CD14-positive monocyte (primary cell): ENCODE data around the gene DCP1A. TPM values are rescaled to one million over a fixed set of nuclear protein-coding genes. Genes with fewer than 3 reads are reported as not detected.

Experiments
- DNase-seq, 3 donors: peaks; one replicate each; pipeline ENCODE4 v3.0.0-alpha.2; 2011 to 2022
- H2AFZ ChIP-seq: 2 replicates; pipeline ENCODE4 v1.6.0; 2012; ENCODE audit warnings: mild to moderate bottlenecking, low read depth, low read length, inconsistent platforms; ENCODE audit not compliant: insufficient read depth, poor library complexity, severe bottlenecking
- H3K27ac ChIP-seq, 2 donors: 1 replicate in 1 of 2; 2 replicates in 1 of 2; pipeline ENCODE4 v1.5.1; 2012 to 2013; ENCODE audit warnings: low read length in 2 of 2, control low read depth in 1 of 2, inconsistent platforms in 1 of 2, low read depth in 1 of 2, mild to moderate bottlenecking in 1 of 2
- H3K27me3 ChIP-seq, 2 donors: one replicate each; pipeline versions ENCODE4 v1.6.0 to v1.6.1; 2011 to 2013; ENCODE audit warnings: low read length in 2 of 2; ENCODE audit not compliant: control insufficient read depth in 2 of 2, insufficient read depth in 2 of 2
- H3K36me3 ChIP-seq, 2 donors: replicated peaks in 1 of 2; 1 replicate in 1 of 2; 2 replicates in 1 of 2; pipeline versions ENCODE4 v1.5.1 to v1.6.1; 2012 to 2013; ENCODE audit warnings: low read length in 2 of 2, control low read depth in 1 of 2, inconsistent platforms in 1 of 2, mild to moderate bottlenecking in 1 of 2; ENCODE audit not compliant: insufficient read depth in 2 of 2, control insufficient read depth in 1 of 2
- H3K4me1 ChIP-seq, 2 donors: 1 replicate in 1 of 2; 2 replicates in 1 of 2; pipeline versions ENCODE4 v1.5.1 to v1.6.1; 2012 to 2013; ENCODE audit warnings: low read length in 2 of 2, control low read depth in 1 of 2, inconsistent platforms in 1 of 2, mild to moderate bottlenecking in 1 of 2, moderate library complexity in 1 of 2; ENCODE audit not compliant: insufficient read depth in 2 of 2, control insufficient read depth in 1 of 2
- H3K4me2 ChIP-seq: replicated peaks from 2 replicates; pipeline ENCODE3; 2012; ENCODE audit warnings: low read length, moderate library complexity, mild to moderate bottlenecking; ENCODE audit not compliant: poor library complexity, severe bottlenecking; ENCODE audit errors: extremely low read depth
- H3K4me3 ChIP-seq, 3 experiments: fragments of 200-600 bp in 1 of 3; sonication (generic) in 1 of 3; replicated peaks in 1 of 3; 1 replicate in 2 of 3; 2 replicates in 1 of 3; pipeline ENCODE4 v1.5.1; 2011 to 2013; ENCODE audit warnings: low read length in 3 of 3, mild to moderate bottlenecking in 3 of 3, control low read depth in 2 of 3, low read depth in 2 of 3, inconsistent platforms in 1 of 3, moderate library complexity in 1 of 3
- H3K79me2 ChIP-seq: 2 replicates; pipeline ENCODE4 v1.6.0; 2012; ENCODE audit warnings: mild to moderate bottlenecking, control low read depth, inconsistent platforms, low read length, moderate library complexity; ENCODE audit not compliant: insufficient read depth
- H3K9ac ChIP-seq: 2 replicates; pipeline ENCODE4 v1.6.0; 2017; ENCODE audit warnings: low read length, mild to moderate bottlenecking; ENCODE audit not compliant: insufficient read depth, poor library complexity, severe bottlenecking
- H3K9me3 ChIP-seq, 2 donors: replicated peaks in 1 of 2; 1 replicate in 1 of 2; 2 replicates in 1 of 2; pipeline versions ENCODE4 v1.5.1 to v1.6.1; 2012 to 2013; ENCODE audit warnings: low read length in 2 of 2, control low read depth in 1 of 2; ENCODE audit not compliant: control insufficient read depth in 1 of 2, insufficient read depth in 1 of 2
- H4K20me1 ChIP-seq: 2 replicates; pipeline ENCODE4 v1.6.0; 2012; ENCODE audit warnings: mild to moderate bottlenecking, low read length, control low read depth, moderate library complexity; ENCODE audit not compliant: insufficient read depth
- H3K27ac Mint-ChIP-seq, 7 donors: one replicate each; pipeline ENCODE4 v1.8.0; 2020; ENCODE audit warnings: mild to moderate bottlenecking in 7 of 7, mixed read lengths in 7 of 7, moderate library complexity in 6 of 7, inconsistent platforms in 2 of 7
- H3K27me3 Mint-ChIP-seq, 3 donors: one replicate each; pipeline ENCODE4 v1.8.0; 2021 to 2022; ENCODE audit warnings: low read depth in 3 of 3, mild to moderate bottlenecking in 3 of 3, mixed read lengths in 3 of 3, moderate library complexity in 3 of 3, inconsistent platforms in 1 of 3
- H3K36me3 Mint-ChIP-seq, 2 donors: one replicate each; pipeline ENCODE4 v1.8.0; 2020; ENCODE audit warnings: mixed read lengths in 2 of 2, inconsistent platforms in 1 of 2, mild to moderate bottlenecking in 1 of 2
- H3K4me1 Mint-ChIP-seq: one replicate; pipeline ENCODE4 v1.8.0; 2020; ENCODE audit warnings: mild to moderate bottlenecking, mixed read lengths
- H3K4me3 Mint-ChIP-seq, 2 donors: one replicate each; pipeline ENCODE4 v1.8.0; 2020; ENCODE audit warnings: mild to moderate bottlenecking in 2 of 2, mixed read lengths in 2 of 2, moderate library complexity in 1 of 2
- H3K9me3 Mint-ChIP-seq, 7 donors: one replicate each; pipeline ENCODE4 v1.8.0; 2020 to 2022; ENCODE audit warnings: mixed read lengths in 7 of 7, mild to moderate bottlenecking in 6 of 7, moderate library complexity in 6 of 7, inconsistent platforms in 2 of 7
- WGBS: methylation state at CpG from one replicate; pipeline ENCODE4 v1.1.5; 2013; ENCODE audit warnings: missing lambda C conversion rate; ENCODE audit not compliant: insufficient coverage; 5-methylcytosine and 5-hydroxymethylcytosine counted together
- intact Hi-C, 2 donors: fragments of 100-400 bp; cut with micrococcal nuclease; formaldehyde crosslinking; loops; one replicate each; pipeline versions ENCODE4 v1.15.0 to v1.15.1; 2023
- polyA plus RNA-seq, 3 donors: library from polyadenylated mRNA; depleted of rRNA in 1 of 3; unstranded in 2 of 3; stranded (reverse) in 1 of 3; fragments of 300-500 nt in 2 of 3; fragments of >200 nt in 1 of 3; fragmentation: Illumina TruSeq in 2 of 3; gene quantifications; 1 replicate in 2 of 3; 2 replicates in 1 of 3; pipeline ENCODE4 v1.2.3, GENCODE V29; 2012 to 2021
- TF ChIP-seq, protein P1 (sequence below): fragments of 200-600 bp; IDR thresholded peaks from one replicate; pipeline ENCODE4 v1.8.0; 2022; ENCODE audit warnings: antibody characterized with exemption, mild to moderate bottlenecking

Gene DCP1A
- polyA plus RNA-seq, 3 donors: 11.9 to 25.4 (median 19.3) TPM

DNA sequence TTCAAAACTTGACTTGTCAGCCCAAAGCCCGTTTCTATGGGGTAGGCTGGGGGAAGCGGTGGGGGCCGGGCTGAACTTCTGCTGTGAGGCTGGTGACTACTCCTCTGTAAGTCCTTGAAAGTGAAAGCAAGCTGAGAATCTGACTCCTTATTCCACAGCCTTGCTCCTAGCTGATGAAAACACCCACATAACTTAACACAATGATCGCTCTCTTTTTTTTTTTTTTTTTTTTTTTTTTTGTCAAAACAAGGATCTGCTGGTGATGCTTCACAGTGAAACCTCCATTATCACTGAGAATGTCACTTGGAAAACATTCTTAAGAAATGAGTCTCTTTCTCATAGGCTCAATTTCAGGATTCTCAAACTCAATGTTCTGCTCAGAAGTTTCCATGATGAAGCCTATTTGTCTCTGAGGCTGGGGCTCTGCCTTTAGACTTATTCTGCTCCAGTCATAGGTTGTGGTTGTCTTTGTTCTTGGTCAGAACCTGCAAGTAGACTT, 60.2 kb downstream of the DCP1A start:
- peak overlapping the region in 1 of 2 donors; percentile 17 for H3K27ac ChIP-seq
- H3K4me1 ChIP-seq: no peaks in the 10 kb centered on the region
- Mint-ChIP-seq H3K27me3 (no peaks in the 10 kb centered on the region), H3K4me1 (peaks cover 9% of the 10 kb centered on the region), H3K36me3 (peaks cover 65 to 79% of the 10 kb centered on the region in 2 donors), H3K27ac (peak overlapping the region in 6 of 7 donors; percentile 12 to 88 (median 64)), H3K4me3 (no peak overlapping the region), H3K9me3 (peaks cover 0 to 1% (median 0%) of the 10 kb centered on the region in 7 donors)
- H3K4me2 ChIP-seq: no peak overlapping the region
- TF ChIP-seq, protein P1, sequence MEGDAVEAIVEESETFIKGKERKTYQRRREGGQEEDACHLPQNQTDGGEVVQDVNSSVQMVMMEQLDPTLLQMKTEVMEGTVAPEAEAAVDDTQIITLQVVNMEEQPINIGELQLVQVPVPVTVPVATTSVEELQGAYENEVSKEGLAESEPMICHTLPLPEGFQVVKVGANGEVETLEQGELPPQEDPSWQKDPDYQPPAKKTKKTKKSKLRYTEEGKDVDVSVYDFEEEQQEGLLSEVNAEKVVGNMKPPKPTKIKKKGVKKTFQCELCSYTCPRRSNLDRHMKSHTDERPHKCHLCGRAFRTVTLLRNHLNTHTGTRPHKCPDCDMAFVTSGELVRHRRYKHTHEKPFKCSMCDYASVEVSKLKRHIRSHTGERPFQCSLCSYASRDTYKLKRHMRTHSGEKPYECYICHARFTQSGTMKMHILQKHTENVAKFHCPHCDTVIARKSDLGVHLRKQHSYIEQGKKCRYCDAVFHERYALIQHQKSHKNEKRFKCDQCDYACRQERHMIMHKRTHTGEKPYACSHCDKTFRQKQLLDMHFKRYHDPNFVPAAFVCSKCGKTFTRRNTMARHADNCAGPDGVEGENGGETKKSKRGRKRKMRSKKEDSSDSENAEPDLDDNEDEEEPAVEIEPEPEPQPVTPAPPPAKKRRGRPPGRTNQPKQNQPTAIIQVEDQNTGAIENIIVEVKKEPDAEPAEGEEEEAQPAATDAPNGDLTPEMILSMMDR: no peak
- intact Hi-C loops: no loop called here
- H2AFZ ChIP-seq: no peak overlapping the region
- no peak overlapping the region for H3K4me3 ChIP-seq
- no peaks in the 10 kb centered on the region for H4K20me1 ChIP-seq
- H3K36me3 ChIP-seq: peaks cover 54 to 97% of the 10 kb centered on the region in 2 donors
- peak in 2 of 3 donors; percentile 10 to 13 for DNase-seq
- H3K27me3 ChIP-seq: no peaks in the 10 kb centered on the region
- H3K79me2 ChIP-seq: no peaks in the 10 kb centered on the region
- no CpG with 5 or more reads among the region's 4 CpGs for WGBS
- H3K9me3 ChIP-seq: no peaks in the 10 kb centered on the region
- H3K9ac ChIP-seq: no peak overlapping the region

DNA sequence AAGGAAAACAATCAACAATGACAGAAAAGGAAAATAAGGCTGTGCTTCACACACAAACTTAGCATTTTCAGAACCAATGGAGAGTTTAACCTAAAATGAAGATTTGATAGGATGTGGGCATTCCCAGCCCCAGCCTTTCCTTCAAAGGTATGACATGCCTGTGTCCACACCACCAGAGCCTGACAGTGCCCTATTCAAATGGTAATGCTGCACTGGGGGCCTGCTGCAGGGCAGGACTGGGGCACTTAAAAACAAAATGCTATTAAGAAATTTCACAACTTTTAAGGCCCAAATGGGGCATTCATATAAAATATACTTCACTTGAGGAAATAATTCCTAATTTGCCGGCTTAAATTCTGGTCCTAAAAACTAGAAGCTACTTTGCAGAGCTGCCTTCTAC, 60.6 kb downstream of the DCP1A start:
- Mint-ChIP-seq H3K36me3 (peaks cover 61 to 78% of the 10 kb centered on the region in 2 donors), H3K9me3 (peaks cover 0 to 1% (median 0%) of the 10 kb centered on the region in 7 donors), H3K27me3 (no peaks in the 10 kb centered on the region), H3K4me1 (peaks cover 9% of the 10 kb centered on the region), H3K27ac (peak overlapping the region in 6 of 7 donors; percentile 5 to 88 (median 52)), H3K4me3 (no peak overlapping the region)
- H4K20me1 ChIP-seq: no peaks in the 10 kb centered on the region
- peak overlapping the region in 1 of 2 donors; percentile 17 for H3K27ac ChIP-seq
- no peak for DNase-seq
- H3K36me3 ChIP-seq: peaks cover 50 to 93% of the 10 kb centered on the region in 2 donors
- no peak overlapping the region for H2AFZ ChIP-seq
- no peak overlapping the region for H3K4me3 ChIP-seq
- WGBS: no CpG with 5 or more reads among the region's 1 CpG
- intact Hi-C loops: no loop called here
- H3K9ac ChIP-seq: no peak overlapping the region
- H3K4me2 ChIP-seq: no peak overlapping the region
- no peaks in the 10 kb centered on the region for H3K27me3 ChIP-seq
- no peaks in the 10 kb centered on the region for H3K4me1 ChIP-seq
- H3K9me3 ChIP-seq: no peaks in the 10 kb centered on the region
- TF ChIP-seq, protein P1: no peak
- H3K79me2 ChIP-seq: no peaks in the 10 kb centered on the region
